GM18499 (cell line): ENCODE results near the gene RAB4B.
A peak's percentile ranks its signal among the peaks of the same experiment; 100 is the strongest.
"Not testable (repeated sequence)": the region's sequence is repeated elsewhere in the genome, so short reads cannot be mapped to it uniquely, and the experiment has no call there.

Experiments used
- ATAC-seq: cut with Tn5 transposase; IDR thresholded peaks from one replicate; pipeline ENCODE4 v1.9.1; 2021; ENCODE audit warnings: moderate number of reproducible peaks; ENCODE audit not compliant: insufficient read depth, unreplicated experiment

RAB4B gene

GRCh38 chr19:40777937-40778705, at the start of gene RAB4B:
Gene RAB4B, plus strand, starts transcription at chr19:40778247. Its CDS starts 129 bp downstream, at chr19:40778376.
- ATAC-seq: peak; percentile 43

- ATAC-seq: not testable (repeated sequence)
These were observed 48.0 kb upstream of the RAB4B start for GRCh38 chr19:40730065-40730464.

- ATAC-seq: not testable (repeated sequence)
These were observed 45.7 kb upstream of the RAB4B start for GRCh38 chr19:40732304-40732703.

- ATAC-seq: no peak
These were observed 44.9 kb upstream of the RAB4B start for GRCh38 chr19:40733149-40733548.

GRCh38 chr19:40735013-40735771, 42.9 kb upstream of the RAB4B start:
- ATAC-seq: no peak

GRCh38 chr19:40736661-40737060, 41.4 kb upstream of the RAB4B start:
- no peak for ATAC-seq

- no peak for ATAC-seq
These were observed 40.9 kb upstream of the RAB4B start for GRCh38 chr19:40737102-40737644.

- no peak for ATAC-seq
These were observed 38.8 kb upstream of the RAB4B start for GRCh38 chr19:40739030-40739839.

- ATAC-seq: no peak
These were observed 38.0 kb upstream of the RAB4B start for GRCh38 chr19:40739871-40740703.

GRCh38 chr19:40740747-40741146, 37.3 kb upstream of the RAB4B start:
- ATAC-seq: no peak

GRCh38 chr19:40741527-40742390, 36.3 kb upstream of the RAB4B start:
- no peak for ATAC-seq

- ATAC-seq: no peak
These were observed 35.6 kb upstream of the RAB4B start for GRCh38 chr19:40742477-40742876.

GRCh38 chr19:40742886-40743285, 35.2 kb upstream of the RAB4B start:
- no peak for ATAC-seq

- no peak for ATAC-seq
These were observed 34.1 kb upstream of the RAB4B start for GRCh38 chr19:40743926-40744325.

GRCh38 chr19:40744554-40745401, 33.3 kb upstream of the RAB4B start:
- ATAC-seq: no peak

- ATAC-seq: no peak
These were observed 32.7 kb upstream of the RAB4B start for GRCh38 chr19:40745402-40745780.

GRCh38 chr19:40747536-40747935, 30.5 kb upstream of the RAB4B start:
- ATAC-seq: no peak
